ENCODE data around the gene OBSL1.

Gene OBSL1

DNA sequence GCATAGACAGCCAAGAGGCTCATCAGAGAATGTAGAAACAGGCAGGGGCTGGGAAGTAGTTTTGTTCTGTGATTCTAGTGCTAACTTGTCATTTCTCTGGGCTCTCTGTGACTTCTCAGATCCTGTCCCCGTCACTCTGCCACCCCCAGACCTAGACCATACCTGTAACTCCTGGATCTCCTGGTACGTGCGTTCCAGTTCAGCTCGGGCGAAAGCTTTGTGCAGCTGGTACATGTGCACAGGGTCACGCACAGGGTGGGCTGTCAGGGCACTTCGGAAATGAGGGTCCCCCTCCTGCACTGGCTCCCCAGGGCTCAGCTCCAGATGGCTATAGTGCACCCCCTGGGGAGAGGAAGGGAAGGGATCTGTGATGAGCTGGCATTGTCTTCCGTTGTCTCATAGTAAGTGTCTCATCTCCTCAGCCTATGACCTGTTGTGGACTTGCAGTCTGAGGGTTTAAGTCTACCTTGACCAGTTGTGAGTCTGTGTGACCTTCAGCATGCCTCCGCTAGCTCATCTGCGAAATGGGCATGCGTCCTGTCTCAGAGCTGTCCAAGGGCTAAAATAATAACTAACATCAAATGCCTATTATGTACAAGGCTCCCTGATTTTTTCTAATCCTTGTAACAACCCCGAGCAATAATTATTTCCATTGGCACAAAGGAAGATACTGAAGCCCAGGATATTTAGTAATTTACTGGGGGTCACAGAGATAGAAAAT, 30.4 kb downstream of the OBSL1 start:
- TF ChIP-seq, protein P1, sequence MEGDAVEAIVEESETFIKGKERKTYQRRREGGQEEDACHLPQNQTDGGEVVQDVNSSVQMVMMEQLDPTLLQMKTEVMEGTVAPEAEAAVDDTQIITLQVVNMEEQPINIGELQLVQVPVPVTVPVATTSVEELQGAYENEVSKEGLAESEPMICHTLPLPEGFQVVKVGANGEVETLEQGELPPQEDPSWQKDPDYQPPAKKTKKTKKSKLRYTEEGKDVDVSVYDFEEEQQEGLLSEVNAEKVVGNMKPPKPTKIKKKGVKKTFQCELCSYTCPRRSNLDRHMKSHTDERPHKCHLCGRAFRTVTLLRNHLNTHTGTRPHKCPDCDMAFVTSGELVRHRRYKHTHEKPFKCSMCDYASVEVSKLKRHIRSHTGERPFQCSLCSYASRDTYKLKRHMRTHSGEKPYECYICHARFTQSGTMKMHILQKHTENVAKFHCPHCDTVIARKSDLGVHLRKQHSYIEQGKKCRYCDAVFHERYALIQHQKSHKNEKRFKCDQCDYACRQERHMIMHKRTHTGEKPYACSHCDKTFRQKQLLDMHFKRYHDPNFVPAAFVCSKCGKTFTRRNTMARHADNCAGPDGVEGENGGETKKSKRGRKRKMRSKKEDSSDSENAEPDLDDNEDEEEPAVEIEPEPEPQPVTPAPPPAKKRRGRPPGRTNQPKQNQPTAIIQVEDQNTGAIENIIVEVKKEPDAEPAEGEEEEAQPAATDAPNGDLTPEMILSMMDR (IDR thresholded peaks at IDR 0.05; ENCODE audit: low read depth, low read length): no peak
- in situ Hi-C loops (cut with HindIII; ENCODE audit: low sequenced_read_pairs): no loop called here

DNA sequence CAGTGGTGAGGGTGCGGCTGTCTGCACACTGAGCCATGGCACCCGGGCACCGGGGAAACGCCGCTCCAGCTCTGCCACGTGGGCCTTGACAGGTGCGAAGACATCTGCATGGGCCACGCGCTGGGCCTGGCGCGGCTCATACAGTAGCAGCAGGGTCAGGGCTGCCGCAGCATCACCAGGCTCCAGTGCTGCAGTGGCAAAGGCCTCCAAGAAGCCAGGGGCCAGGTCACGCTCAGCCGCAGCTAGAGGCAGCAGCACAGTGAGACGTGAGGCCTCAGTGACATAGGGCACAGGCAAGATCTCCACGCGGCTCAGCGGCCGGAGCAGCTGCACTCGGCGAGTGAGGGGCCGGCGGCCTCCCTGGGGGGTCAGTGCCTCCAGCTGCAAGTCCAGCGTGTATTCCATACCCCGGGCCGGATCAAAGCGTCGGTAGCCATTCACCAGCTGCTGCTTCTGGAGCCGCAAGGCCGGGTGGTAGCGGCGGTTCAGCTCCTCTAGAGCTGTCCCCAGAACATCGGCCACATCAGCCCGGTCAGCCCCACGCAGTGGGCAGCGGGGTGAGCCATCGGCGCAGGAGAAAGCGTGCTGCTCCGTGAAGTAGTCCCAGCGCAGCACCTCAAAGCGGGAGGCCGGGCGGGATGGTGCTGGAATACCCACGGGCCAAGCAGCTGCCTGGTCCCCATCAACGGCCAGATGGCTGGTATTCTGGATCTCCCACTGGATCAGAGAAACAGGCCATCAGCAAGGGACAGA, 31.2 kb downstream of the OBSL1 start:
- H3K4me3 ChIP-seq (ENCODE audit: low read depth, low read length): no peak overlapping the region
- TF ChIP-seq, protein P1 (IDR thresholded peaks at IDR 0.05; ENCODE audit: low read depth, low read length): no peak
- no peak for DNase-seq (ENCODE audit: low read depth, low spot score)
- in situ Hi-C loops (cut with HindIII; ENCODE audit: low sequenced_read_pairs): no loop called here

More for the DNA sequence above, 30.4 kb downstream of the OBSL1 start:
- no peak overlapping the region for H3K4me3 ChIP-seq (ENCODE audit: low read depth, low read length)
- no peak for DNase-seq (ENCODE audit: low read depth, low spot score)

DNA sequence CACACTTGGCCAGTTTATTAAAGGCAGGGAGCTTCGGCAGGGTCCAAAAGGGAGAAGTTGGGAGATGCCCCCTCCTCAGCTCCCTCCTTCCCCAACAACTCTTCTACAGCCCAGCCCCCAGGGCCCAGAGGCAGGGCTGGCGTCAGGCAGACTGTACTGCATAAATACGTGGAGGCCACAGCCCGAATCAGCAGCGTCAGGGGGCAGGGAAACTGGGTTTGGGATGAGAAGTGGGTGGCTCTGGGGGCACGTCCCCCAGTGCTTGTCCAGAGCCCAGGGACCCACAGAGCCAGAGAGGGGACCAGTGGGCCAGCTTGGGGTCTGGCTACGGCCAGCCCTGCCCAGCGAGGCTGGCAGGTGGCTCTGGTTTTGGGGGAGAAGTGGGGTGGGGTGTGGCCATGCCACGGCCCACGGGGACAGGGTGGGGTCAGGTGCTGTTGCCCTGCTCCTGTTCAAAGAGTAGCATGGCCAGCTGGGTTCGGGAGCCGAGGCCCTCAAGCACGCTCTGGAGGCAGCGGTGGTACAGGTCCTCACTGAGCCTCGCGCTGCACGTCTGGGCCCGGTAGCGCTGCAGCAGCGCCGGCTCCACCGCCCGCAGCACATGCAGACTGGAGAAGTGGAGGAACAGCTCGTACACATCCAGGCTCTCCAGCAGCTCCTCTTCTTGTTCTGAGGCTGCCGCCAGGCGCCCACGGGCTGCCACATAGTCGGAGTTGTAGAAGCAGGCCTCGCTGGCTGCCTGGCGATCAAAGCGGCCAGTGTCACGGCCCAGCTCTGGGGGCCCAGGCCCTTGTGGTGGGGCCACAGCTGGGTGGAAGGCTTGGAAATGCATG, 32.2 kb downstream of the OBSL1 start:
- no peak overlapping the region for H3K4me3 ChIP-seq (ENCODE audit: low read depth, low read length)
- DNase-seq (ENCODE audit: low read depth, low spot score): no peak
- TF ChIP-seq, protein P1 (IDR thresholded peaks at IDR 0.05; ENCODE audit: low read depth, low read length): no peak
- in situ Hi-C loops (cut with HindIII; ENCODE audit: low sequenced_read_pairs): no loop called here

DNA sequence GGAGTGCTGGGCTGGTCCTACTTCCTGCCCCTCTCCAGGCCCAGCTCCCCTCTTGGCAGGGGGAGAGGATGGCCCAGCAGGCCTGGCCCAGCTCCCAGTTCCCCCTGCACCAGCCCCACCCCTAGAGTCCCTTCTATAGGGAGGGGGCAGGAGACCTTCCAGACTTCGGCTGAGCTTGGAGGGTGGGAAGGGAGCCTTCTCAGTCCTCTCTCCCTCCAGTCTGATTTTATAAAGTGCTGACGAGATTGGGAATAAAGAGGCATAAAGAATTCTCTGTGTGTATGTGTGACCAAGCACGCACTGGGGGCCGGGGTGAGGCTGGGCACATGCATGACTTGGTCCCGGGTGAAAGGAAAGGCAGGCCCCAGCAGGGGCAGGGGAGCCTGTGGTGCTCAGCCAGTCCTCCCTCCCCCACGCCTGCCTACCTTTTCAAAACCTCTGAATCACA, 32.8 kb downstream of the OBSL1 start:
- TF ChIP-seq, protein P1 (IDR thresholded peaks at IDR 0.05; ENCODE audit: low read depth, low read length): no peak
- in situ Hi-C loops (cut with HindIII; ENCODE audit: low sequenced_read_pairs): no loop called here
- H3K4me3 ChIP-seq (ENCODE audit: low read depth, low read length): no peak overlapping the region
- DNase-seq (ENCODE audit: low read depth, low spot score): peak; percentile 46

DNA sequence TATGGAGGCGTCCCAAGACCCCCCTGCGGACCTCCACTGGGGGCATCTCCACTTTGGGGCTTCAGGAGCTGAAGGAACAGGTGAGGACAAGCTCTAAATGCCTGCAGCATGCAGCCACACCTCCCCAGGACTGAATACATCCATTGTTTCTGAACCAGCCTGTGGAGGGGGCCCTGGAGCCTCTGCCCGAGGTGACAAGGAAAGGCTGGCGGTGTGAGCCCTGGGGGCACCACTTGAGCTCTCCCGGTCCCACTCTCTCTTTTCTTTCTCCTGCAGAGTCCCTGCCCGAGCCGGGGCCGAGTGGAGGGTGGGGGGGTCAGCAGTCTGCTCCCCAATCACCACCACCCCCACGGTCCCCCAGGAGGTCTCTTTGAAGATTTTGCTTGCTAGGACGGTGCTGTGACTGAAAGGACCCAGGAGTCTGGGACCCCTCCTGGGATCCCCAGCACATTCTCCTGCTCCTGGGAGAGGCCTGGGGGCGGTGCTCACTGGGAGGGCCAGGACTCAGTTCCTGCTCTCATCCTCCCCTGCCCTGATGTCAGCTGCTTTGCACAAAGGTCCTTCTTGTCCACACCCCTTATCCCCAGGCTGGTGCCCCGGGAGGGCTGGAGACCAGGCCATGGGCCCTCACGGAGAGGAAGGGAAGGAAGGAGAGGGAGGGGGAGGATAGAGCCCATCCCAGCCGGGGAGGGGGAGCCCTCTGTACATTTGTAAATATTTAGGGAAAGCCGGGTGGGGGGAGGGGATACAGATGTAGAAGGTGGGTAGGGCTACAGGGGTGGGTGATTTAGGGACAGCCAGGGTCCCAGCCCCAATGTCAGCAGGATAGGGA, 33.5 kb downstream of the OBSL1 start:
- TF ChIP-seq, protein P1 (IDR thresholded peaks at IDR 0.05; ENCODE audit: low read depth, low read length): no peak
- in situ Hi-C loops (cut with HindIII; ENCODE audit: low sequenced_read_pairs): no loop called here
- H3K4me3 ChIP-seq (ENCODE audit: low read depth, low read length): no peak overlapping the region
- DNase-seq (ENCODE audit: low read depth, low spot score): no peak

Data from astrocyte of the spinal cord (primary cell).